ENCODE data around the gene MAPK12.
A peak's percentile ranks its signal among the peaks of the same experiment; 100 is the strongest.

The MAPK12 gene

GRCh38 chr22:50299785-50300619, 38.5 kb upstream of the MAPK12 start:
- no peak for DNase-seq (ENCODE audit: low read depth, low spot score)

- peak; percentile 56 for DNase-seq (ENCODE audit: low read depth, low spot score)
Observed at GRCh38 chr22:50298937-50299784, 37.7 kb upstream of the MAPK12 start.

- no peak for DNase-seq (ENCODE audit: low read depth, low spot score)
Observed at GRCh38 chr22:50298266-50298637, 36.8 kb upstream of the MAPK12 start.

- no peak for DNase-seq (ENCODE audit: low read depth, low spot score)
Observed at GRCh38 chr22:50297510-50298265, 36.2 kb upstream of the MAPK12 start.

GRCh38 chr22:50296658-50297490, 35.4 kb upstream of the MAPK12 start:
- no peak for DNase-seq (ENCODE audit: low read depth, low spot score)

- peak; percentile 28 for DNase-seq (ENCODE audit: low read depth, low spot score)
Observed at GRCh38 chr22:50294319-50294656, 32.8 kb upstream of the MAPK12 start.

GRCh38 chr22:50293441-50294318, 32.2 kb upstream of the MAPK12 start:
- peak; percentile 96 for DNase-seq (ENCODE audit: low read depth, low spot score)

- DNase-seq (ENCODE audit: low read depth, low spot score), result peak; percentile 30
Observed at GRCh38 chr22:50292643-50293440, 31.4 kb upstream of the MAPK12 start.

GRCh38 chr22:50289942-50290630, 28.6 kb upstream of the MAPK12 start:
- DNase-seq (ENCODE audit: low read depth, low spot score), result no peak

GRCh38 chr22:50289151-50289941, 27.9 kb upstream of the MAPK12 start:
- no peak for DNase-seq (ENCODE audit: low read depth, low spot score)

GRCh38 chr22:50287731-50288130, 26.2 kb upstream of the MAPK12 start:
- DNase-seq (ENCODE audit: low read depth, low spot score), result no peak

- no peak for DNase-seq (ENCODE audit: low read depth, low spot score)
Observed at GRCh38 chr22:50286701-50287318, 25.3 kb upstream of the MAPK12 start.

GRCh38 chr22:50286275-50286674, 24.8 kb upstream of the MAPK12 start:
- DNase-seq (ENCODE audit: low read depth, low spot score), result no peak

GRCh38 chr22:50285568-50286229, 24.2 kb upstream of the MAPK12 start:
- DNase-seq (ENCODE audit: low read depth, low spot score), result no peak

GRCh38 chr22:50284479-50284878, 23.0 kb upstream of the MAPK12 start:
- DNase-seq (ENCODE audit: low read depth, low spot score), result no peak

- no peak for DNase-seq (ENCODE audit: low read depth, low spot score)
Observed at GRCh38 chr22:50283821-50284220, 22.3 kb upstream of the MAPK12 start.
